ENCODE results near the gene GABARAPL1. TPM values are rescaled to one million over a fixed set of nuclear protein-coding genes. Genes with fewer than 3 reads are reported as not detected.

GABARAPL1 gene
- total RNA-seq: 34.5 and 43.0 TPM in 2 replicates

DNA sequence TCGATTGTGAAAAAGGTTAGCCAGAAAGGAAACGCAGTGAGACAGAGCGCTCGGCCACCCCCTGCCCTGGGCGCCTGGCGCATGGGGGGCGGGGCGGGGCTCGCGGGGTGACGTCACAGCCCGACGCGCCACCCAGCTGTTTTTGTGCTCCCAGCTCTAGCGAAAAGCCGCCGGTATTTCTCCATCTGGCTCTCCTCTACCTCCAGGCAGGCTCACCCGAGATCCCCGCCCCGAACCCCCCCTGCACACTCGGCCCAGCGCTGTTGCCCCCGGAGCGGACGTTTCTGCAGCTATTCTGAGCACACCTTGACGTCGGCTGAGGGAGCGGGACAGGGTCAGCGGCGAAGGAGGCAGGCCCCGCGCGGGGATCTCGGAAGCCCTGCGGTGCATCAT lies at the start of gene GABARAPL1:
GABARAPL1 (plus strand) TSS at position 139 of the 393 bp plus-strand sequence; CDS start at position 392, 253 bp downstream.

DNA sequence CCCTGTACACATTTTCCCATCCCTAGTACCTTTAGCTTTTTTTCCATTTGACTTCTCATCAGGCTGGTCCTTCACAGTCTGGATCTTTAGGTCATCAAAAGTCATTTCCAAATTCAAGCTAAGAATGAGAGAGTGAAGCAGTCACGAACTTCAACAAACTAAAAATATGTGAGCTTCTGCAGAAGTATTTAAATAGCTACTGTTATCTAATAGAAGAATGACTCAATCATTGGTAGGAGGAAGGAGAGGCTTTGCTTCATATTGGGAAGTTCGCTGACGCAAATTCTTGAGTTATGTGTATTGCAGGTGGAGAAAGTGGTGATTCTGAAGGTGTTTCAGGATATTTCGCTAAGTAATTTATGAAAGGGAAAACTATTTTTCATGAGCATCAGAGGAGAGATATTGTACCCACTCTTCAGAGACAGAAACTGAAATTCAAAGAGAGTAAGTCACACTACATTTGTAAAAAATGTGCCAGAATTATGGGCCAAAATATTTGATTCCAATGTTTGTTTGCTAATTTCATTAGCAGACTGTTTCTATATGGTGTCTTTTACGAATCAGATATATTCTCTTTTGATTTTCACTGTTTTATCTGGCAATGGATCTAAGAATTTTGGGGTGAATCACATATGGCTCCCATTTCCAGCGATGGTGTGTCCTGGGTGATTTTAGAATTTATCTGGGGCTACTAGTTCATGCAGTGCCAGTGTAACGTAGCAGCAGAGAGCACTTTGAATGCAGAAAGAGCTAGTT lies 40.5 kb upstream of the GABARAPL1 start, which contains the start of gene OLR1:
OLR1 (minus strand) TSS at position 160 of the 756 bp plus-strand sequence; CDS start at position 105, 55 bp downstream.

DNA sequence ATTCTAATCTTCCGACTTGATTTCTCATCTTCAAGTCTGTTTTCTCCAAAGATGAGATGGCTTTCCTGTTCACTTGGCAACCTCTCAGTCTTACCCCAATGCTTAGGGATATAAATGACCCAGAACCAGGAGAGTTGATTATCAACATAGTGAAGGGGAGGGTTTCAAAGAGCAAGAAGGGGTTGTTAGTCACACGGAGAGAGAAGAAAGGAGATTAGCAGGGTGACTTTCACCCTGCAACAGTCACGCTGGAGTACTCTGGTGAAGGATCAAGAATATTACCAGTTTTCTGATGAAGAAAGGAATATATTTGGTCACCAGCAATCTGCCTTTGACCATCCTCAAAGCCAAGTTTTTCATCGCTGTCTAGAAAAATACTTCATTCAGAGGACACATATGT lies 33.9 kb upstream of the GABARAPL1 start, which contains the start of gene TMEM52B:
TMEM52B (plus strand) TSS at position 212 of the 400 bp plus-strand sequence. CDS start 543 bp downstream, outside the sequence.

Other genes with a start within 250 kb of the GABARAPL1 start
- gene CLEC12A, start 241.5 kb upstream of the GABARAPL1 start, total RNA-seq: not detected in 2 replicates
- gene CLEC1B, start 213.8 kb upstream of the GABARAPL1 start, total RNA-seq: not detected in 2 replicates
- 0.29 and 0.66 TPM in 2 replicates for gene CLEC12B, start 202.2 kb upstream of the GABARAPL1 start, total RNA-seq
- gene CLEC9A, start 182.2 kb upstream of the GABARAPL1 start, total RNA-seq: not detected in 2 replicates
- gene CLEC1A, start 113.9 kb upstream of the GABARAPL1 start, total RNA-seq: 10.6 and 47.8 TPM in 2 replicates
- not detected in 2 replicates for gene CLEC7A, start 82.7 kb upstream of the GABARAPL1 start, total RNA-seq
- gene OLR1, start 40.7 kb upstream of the GABARAPL1 start, total RNA-seq: not detected in 2 replicates
- not detected in 2 replicates for gene TMEM52B, start 33.8 kb upstream of the GABARAPL1 start, total RNA-seq
- gene KLRD1, start 95.0 kb downstream of the GABARAPL1 start, total RNA-seq: 0.07 and 0.27 TPM in 2 replicates
- not detected in 2 replicates for gene KLRK1, start 177.2 kb downstream of the GABARAPL1 start, total RNA-seq
- not detected in 2 replicates for gene KLRC4, start 196.9 kb downstream of the GABARAPL1 start, total RNA-seq
- gene KLRC3, start 207.7 kb downstream of the GABARAPL1 start, total RNA-seq: 0.13 TPM in 1 of 2 replicates, not detected in the other
- not detected in 2 replicates for gene KLRC2, start 223.1 kb downstream of the GABARAPL1 start, total RNA-seq
- gene KLRC1, start 240.5 kb downstream of the GABARAPL1 start, total RNA-seq: not detected in 2 replicates

Data from thoracic aorta endothelial cell (primary cell).